ENCODE data around the gene ATXN3L.

DNA sequence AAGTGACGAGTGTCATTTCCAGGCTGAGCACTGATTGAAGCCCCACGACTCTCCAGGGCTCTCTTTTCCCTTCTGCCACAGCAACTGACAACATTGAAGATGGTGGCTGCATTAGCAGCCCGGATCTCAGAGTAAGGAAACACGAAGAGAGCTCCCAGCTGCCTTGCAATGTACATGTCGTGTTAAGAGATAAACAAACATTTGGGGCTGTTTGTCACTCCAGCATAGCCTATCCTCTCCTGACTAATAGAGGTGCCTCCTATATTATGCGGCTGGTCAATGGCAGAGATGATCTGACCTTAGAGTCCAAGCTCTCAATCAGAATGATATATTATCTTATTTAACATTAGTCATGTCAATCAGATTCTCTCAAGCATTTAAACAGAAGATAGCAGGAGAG is 38.6 kb downstream of the ATXN3L start:
- no peak for TF ChIP-seq EP300 (IDR thresholded peaks at IDR 0.05)
- no peak for TF ChIP-seq CTCF (IDR thresholded peaks at IDR 0.05)
